Placental epithelial cell (primary cell): ENCODE measurements around the gene BATF3. TPM values are rescaled to one million over a fixed set of nuclear protein-coding genes. Genes with fewer than 3 reads are reported as not detected.

Source experiments
- total RNA-seq: library from RNA; depleted of rRNA; stranded (reverse); fragments of >200 nt; gene quantifications from 2 replicates; pipeline ENCODE4 v1.2.3, GENCODE V29; 2012

BATF3 gene, protein sequence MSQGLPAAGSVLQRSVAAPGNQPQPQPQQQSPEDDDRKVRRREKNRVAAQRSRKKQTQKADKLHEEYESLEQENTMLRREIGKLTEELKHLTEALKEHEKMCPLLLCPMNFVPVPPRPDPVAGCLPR
- total RNA-seq = 0.54 and 0.79 TPM in 2 replicates

DNA sequence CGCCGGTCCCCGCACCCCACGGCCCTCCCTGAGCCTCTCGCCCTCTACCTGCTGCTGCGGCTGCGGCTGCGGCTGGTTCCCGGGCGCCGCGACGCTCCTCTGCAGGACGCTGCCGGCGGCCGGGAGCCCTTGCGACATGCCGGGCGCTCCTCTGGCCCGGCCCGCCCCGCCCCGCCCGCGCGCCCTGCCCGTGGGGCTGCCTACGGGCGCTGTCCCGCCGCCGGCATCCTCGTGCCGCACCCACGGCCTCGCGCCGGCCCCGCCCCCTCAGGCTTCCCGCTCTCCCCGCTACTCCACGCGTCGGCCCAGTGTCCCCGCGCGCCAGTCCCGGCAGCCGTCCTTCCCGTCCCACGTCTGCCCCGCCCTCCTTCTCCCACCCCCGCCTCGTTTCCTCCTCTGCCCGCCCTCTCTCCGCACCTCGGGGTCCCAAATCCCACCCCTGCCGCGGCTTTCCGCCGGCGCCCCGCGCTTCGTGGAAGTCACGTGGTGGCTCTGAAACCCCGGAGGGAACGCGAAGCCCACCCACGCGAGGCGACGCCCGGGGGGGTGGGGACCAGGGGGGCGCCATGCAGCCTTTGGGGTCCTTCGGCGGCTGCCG lies at the start of gene BATF3:
Gene BATF3, minus strand, starts transcription at position 216 of the 598 bp plus-strand sequence. Its CDS starts 78 bp downstream, at position 138.

Other genes starting within 250 kb of the BATF3 start
- 10.1 and 13.3 TPM in 2 replicates for gene ATF3, start 91.1 kb downstream of the BATF3 start, total RNA-seq
- gene NSL1, start 91.9 kb upstream of the BATF3 start, total RNA-seq = 29.1 and 29.9 TPM in 2 replicates
- gene TATDN3, start 92.1 kb upstream of the BATF3 start, total RNA-seq = 6.0 and 8.2 TPM in 2 replicates
- not detected in 2 replicates for gene SPATA45, start 147.8 kb upstream of the BATF3 start, total RNA-seq
- gene FLVCR1, start 158.4 kb upstream of the BATF3 start, total RNA-seq = 6.2 and 9.0 TPM in 2 replicates